RWPE2 (cell line): ENCODE results near the gene PDILT.

ENCODE experiments used
- ATAC-seq: fragments of 200-7000 bp; cut with Tn5 transposase; 3 replicates; pipeline ENCODE4 v1.9.1; 2021; ENCODE audit warnings: low read depth
- DNase-seq: peaks from one replicate; pipeline ENCODE4 v3.0.0-alpha.2; 2020; ENCODE audit warnings: low spot score
- H3K27ac ChIP-seq: fragments of 450-650 bp; 2 replicates; pipeline ENCODE4 v1.5.1; 2017; ENCODE audit warnings: mild to moderate bottlenecking; ENCODE audit not compliant: poor library complexity, severe bottlenecking
- H3K27me3 ChIP-seq: fragments of 250-450 bp; sonication (Bioruptor Pico); 2 replicates; pipeline ENCODE4 v1.5.1; 2021; ENCODE audit warnings: mild to moderate bottlenecking, moderate library complexity; ENCODE audit not compliant: insufficient read depth, poor library complexity, severe bottlenecking
- H3K36me3 ChIP-seq: fragments of 250-450 bp; sonication (Bioruptor Pico); 2 replicates; pipeline ENCODE4 v1.5.1; 2020; ENCODE audit warnings: low read depth, mild to moderate bottlenecking, moderate library complexity
- H3K4me1 ChIP-seq: fragments of 250-450 bp; sonication (Bioruptor Pico); 2 replicates; pipeline ENCODE4 v1.5.1; 2021; ENCODE audit warnings: mild to moderate bottlenecking, moderate library complexity; ENCODE audit not compliant: insufficient read depth, poor library complexity, severe bottlenecking
- H3K4me3 ChIP-seq: fragments of 250-450 bp; sonication (Bioruptor Pico); 2 replicates; pipeline ENCODE4 v1.5.1; 2021; ENCODE audit warnings: mild to moderate bottlenecking, moderate library complexity; ENCODE audit not compliant: severe bottlenecking
- H3K9me3 ChIP-seq: fragments of 250-450 bp; sonication (Bioruptor Pico); 2 replicates; pipeline ENCODE4 v1.5.1; 2021; ENCODE audit warnings: mild to moderate bottlenecking, moderate library complexity; ENCODE audit not compliant: severe bottlenecking
- CTCF ChIP-seq: fragments of 450-650 bp; IDR thresholded peaks from one replicate; pipeline ENCODE4 v1.5.1; 2017; ENCODE audit warnings: mild to moderate bottlenecking, moderate library complexity; ENCODE audit not compliant: poor library complexity, severe bottlenecking

The PDILT gene

GRCh38 chr16:20387978-20388377, 16.6 kb downstream of the PDILT start:
- Histone ChIP-seq H3K4me3 (no peak overlapping the region), H3K36me3 (no peaks in the 10 kb centered on the region), H3K4me1 (no peaks in the 10 kb centered on the region), H3K9me3 (no peaks in the 10 kb centered on the region), H3K27me3 (no peaks in the 10 kb centered on the region), H3K27ac (no peak overlapping the region)
- ATAC-seq = no peak
- DNase-seq = no peak
- TF ChIP-seq CTCF = no peak

- Histone ChIP-seq H3K4me1 (no peaks in the 10 kb centered on the region), H3K36me3 (no peaks in the 10 kb centered on the region), H3K27ac (no peak overlapping the region), H3K9me3 (no peaks in the 10 kb centered on the region), H3K4me3 (no peak overlapping the region), H3K27me3 (no peaks in the 10 kb centered on the region)
- ATAC-seq (peak; percentile 46; the same call in 2 of the 3 replicates), DNase-seq (no peak)
- TF ChIP-seq CTCF = peak; percentile 86
These were observed 18.4 kb downstream of the PDILT start for GRCh38 chr16:20385844-20386832.

- Histone ChIP-seq H3K27ac (no peak overlapping the region), H3K4me3 (no peak overlapping the region), H3K9me3 (no peaks in the 10 kb centered on the region), H3K36me3 (no peaks in the 10 kb centered on the region), H3K4me1 (no peaks in the 10 kb centered on the region), H3K27me3 (no peaks in the 10 kb centered on the region)
- DNase-seq = no peak
- peak; percentile 71 for TF ChIP-seq CTCF
- ATAC-seq = peak; percentile 89
These were observed 21.2 kb downstream of the PDILT start for GRCh38 chr16:20383106-20384029.

- Histone ChIP-seq H3K27ac (no peak overlapping the region), H3K36me3 (no peaks in the 10 kb centered on the region), H3K9me3 (no peaks in the 10 kb centered on the region), H3K27me3 (no peaks in the 10 kb centered on the region), H3K4me1 (no peaks in the 10 kb centered on the region), H3K4me3 (no peak overlapping the region)
- no peak for DNase-seq
- TF ChIP-seq CTCF = no peak
- ATAC-seq = no peak
These were observed 22.2 kb downstream of the PDILT start for GRCh38 chr16:20382202-20382948.
